GM19397 (cell line): ENCODE measurements around the gene MSMP.

Experiments used
- ATAC-seq: cut with Tn5 transposase; IDR thresholded peaks from one replicate; pipeline ENCODE4 v1.9.1; 2021; ENCODE audit warnings: mild to moderate bottlenecking, moderate library complexity; ENCODE audit not compliant: unreplicated experiment

The MSMP gene

GRCh38 chr9:35771943-35772342, 17.9 kb upstream of the MSMP start:
- no peak for ATAC-seq

DNA sequence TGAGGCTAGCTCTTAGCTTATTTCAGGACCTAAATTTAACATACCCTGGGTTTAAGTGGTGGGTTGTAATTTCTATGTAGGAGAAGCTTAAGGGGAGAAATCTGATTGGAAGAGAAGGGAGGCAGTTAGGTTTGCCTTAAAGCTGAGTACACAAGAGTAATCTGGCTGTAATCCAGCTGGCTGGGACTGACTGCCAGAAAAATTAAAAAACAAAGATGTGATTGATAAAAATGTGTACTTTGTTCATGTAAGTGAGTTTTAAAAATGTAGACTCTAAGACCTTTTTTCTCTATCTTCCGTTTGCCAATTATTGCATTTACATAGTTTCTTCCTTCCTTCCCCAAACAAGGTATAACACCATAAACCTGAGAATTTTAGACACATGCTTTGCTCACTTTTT, 17.5 kb upstream of the MSMP start:
- no peak for ATAC-seq

- no peak for ATAC-seq
These were observed 17.0 kb upstream of the MSMP start for GRCh38 chr9:35771075-35771433.

GRCh38 chr9:35769763-35770162, 15.7 kb upstream of the MSMP start:
- no peak for ATAC-seq

GRCh38 chr9:35767458-35767857, 13.4 kb upstream of the MSMP start:
- ATAC-seq = no peak

DNA sequence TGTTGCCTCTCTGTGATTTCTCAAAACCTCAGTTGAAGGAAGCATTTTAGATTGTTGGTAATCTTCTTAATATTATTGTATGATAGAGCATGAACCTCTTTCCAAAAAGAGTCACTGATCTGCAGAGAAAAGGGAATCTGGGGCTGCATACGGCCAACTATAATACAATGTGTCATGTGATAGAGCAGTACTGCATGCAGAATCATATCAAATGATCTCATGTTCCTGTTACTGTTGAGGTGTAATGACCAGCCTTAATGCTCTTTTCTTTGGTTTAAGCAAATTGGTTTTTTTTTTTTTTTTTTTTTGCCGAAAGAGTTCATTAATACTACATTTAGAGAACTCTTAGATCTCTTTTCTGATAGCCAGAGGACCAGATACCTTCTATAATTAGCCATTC, 12.9 kb upstream of the MSMP start:
- ATAC-seq = no peak

DNA sequence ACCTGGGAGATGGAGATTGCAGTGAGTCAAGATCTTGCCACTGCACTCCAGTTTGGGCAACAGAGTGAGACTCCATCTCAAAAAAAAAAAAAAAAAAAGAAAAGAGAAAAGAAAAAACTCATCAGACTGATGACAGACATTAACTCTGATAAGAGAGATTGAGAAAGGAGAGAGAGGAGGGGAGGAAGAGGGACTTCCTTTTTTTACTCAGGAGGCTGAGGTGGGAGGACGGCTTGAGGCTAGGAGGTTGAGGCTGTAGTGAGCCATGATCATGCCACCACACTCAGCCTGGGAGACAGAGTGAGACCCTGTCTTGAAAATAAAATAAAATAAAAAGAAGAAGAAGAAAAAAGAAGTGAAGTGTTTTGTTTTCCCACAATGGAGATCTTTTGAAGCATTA, 9.7 kb upstream of the MSMP start:
- no peak for ATAC-seq

DNA sequence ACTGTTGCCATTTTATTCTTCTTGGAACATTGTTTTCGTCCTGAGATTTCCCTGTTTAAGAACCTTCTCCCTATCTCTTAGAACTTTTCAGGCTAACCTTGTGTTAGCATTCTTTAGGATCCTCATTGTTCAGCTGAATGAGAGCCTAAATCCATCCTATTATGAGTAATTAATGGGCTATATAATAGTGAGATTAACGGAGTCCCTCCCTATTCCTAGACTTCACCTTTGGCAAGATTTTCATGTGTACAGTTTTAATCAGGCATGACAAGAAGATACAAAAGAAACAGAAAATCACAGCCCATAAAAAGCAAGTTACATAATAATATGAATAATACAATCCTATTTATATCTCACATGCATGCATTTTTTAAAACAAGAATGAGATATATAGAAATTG, 9.1 kb upstream of the MSMP start:
- ATAC-seq = no peak

DNA sequence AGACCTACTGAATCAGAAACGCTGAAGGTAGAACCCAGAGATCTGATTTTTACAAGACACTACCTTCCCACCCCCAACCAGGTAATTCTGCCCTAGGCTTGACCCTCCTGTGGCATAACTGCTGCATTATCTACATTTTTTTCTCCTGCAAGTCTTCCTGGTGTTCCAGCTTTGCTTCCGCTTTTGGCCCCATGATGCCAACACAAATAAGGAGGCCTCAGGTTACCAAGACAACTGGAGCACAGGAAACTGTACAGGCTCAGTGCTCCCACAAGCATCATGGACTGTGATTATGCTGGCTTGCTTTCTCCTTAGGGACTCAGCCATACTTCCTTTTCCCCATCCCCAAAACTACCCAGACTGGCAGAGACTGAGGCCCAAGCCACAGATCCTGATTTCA, 6.6 kb upstream of the MSMP start:
- no peak for ATAC-seq

- ATAC-seq = no peak
These were observed 5.7 kb upstream of the MSMP start for GRCh38 chr9:35759795-35760194.

DNA sequence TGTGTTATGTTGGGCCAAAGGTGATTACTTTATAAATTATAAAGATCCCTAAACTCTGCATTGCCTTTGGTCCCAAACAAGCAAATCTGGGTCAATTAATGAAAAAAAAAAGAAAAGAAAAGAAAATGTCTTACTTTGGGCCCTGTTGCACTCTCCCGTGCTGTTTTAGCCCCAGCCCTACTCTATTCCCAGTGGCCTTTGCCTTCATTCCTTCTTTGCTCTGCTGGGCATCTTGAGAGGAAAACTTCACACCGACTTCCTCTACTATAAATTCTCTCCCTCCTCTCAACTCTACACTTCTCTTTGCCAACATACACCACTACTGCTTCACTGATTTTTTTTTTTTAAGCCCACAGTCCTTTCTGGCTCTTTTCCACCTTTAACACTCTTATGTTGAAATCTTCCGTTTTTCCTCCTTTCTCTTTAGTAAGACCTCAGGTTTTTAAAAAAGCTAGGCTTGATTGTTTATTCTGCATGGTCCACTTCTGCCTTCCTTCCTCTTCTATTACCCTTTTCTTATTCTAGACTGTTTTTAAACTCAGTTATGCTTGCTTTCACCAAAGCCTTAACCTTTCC, 4.5 kb upstream of the MSMP start:
- no peak for ATAC-seq

DNA sequence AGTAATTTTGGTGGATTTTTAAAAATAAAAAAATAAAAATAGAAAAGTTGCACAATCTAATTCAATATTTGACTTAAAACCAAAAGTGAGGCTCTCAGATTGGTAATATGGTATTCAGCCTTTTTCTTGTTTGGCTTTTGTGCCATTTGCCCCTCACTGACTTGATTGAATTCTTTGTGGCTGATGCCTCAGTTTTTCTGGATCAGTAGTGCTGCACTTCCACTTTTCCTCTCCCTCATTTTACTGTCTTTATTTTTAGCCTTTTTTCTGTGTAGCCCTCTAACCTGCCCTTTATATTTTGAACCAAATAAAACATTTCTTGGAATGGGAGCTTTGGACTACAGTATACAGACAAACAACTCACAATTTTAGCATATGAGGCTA, 3.8 kb upstream of the MSMP start:
- no peak for ATAC-seq

GRCh38 chr9:35757226-35757891, 3.3 kb upstream of the MSMP start:
- peak; percentile 45 for ATAC-seq

- ATAC-seq = peak; percentile 63
These were observed 2.5 kb upstream of the MSMP start for GRCh38 chr9:35756275-35757225.

- no peak for ATAC-seq
These were observed 995 bp upstream of the MSMP start for GRCh38 chr9:35755071-35755470.

GRCh38 chr9:35753466-35753865, 610 bp downstream of the MSMP start:
- no peak for ATAC-seq

DNA sequence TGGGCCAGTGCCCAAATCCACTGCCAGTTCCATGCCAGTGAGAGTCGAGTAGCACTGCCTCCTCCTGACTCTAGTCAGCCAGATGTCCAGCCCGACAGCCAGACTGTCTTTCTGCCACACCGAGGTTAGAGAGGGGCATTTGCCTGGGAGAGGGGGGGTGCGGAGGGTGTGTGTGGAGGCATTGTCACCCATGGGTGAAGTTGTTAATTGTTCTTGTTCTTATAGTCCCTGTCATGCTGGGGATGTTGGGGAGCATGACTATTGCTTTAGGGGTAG, 3.9 kb downstream of the MSMP start:
- no peak for ATAC-seq

- peak; percentile 29 for ATAC-seq
These were observed 4.4 kb downstream of the MSMP start for GRCh38 chr9:35749515-35750255.

DNA sequence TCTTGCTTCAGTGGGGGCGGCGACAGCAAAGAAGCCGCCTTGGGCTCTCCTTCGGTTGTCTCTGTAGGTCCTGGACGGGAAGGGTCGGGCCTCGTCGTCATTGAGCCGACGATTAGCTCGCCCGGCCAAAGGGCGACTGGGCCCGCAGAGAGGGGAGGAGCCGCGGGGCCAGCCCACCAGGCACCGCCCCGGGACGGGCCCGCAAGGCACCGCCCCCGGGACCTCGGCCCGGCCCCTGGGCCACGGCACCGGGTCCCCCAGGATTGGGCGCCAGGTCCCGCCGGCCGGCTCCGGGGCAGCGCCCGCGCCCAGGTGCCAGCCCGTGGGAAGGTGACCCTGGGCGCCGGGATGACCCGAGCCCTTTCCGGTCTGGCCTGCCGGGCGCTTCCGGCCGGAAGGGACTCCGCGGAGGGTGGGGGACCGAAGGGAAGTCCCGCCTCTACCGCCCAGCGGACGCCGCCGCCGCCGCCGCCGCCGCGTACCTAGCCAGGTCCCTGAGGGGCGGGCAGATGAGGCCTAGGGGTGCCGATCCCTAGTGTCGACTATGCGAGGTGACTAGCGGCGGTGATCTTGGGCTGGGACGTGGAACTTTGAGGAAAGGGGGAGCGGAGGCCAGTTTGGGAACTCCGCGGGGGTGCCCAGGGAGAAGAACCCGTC, 5.1 kb downstream of the MSMP start, which contains the start of the genes GBA2 and RGP1:
TSS of gene GBA2 (minus strand) at position 371 of the 657 bp plus-strand sequence. CDS start 524 bp downstream, outside the sequence.
TSS of gene RGP1 (plus strand) at position 430 of the 657 bp plus-strand sequence. CDS start 469 bp downstream, outside the sequence.
- peak; percentile 82 for ATAC-seq

- no peak for ATAC-seq
These were observed 5.7 kb downstream of the MSMP start for GRCh38 chr9:35748242-35748857.
